Brain microvascular endothelial cell (primary cell): ENCODE measurements around the gene MRPS18A.
"Not testable (repeated sequence)": the region's sequence is repeated elsewhere in the genome, so short reads cannot be mapped to it uniquely, and the experiment has no call there.

Source experiments
- DNase-seq: peaks from one replicate; pipeline ENCODE4 v3.0.0-alpha.2; 2020
- H3K27ac ChIP-seq: fragments of 250-450 bp; sonication (Bioruptor Pico); 2 replicates; pipeline ENCODE4 v1.5.1; 2020; ENCODE audit warnings: mild to moderate bottlenecking, moderate library complexity
- H3K27me3 ChIP-seq: fragments of 250-450 bp; sonication (Bioruptor Pico); replicated peaks from 2 replicates; pipeline ENCODE4 v1.5.1; 2020; ENCODE audit warnings: mild to moderate bottlenecking
- H3K36me3 ChIP-seq: fragments of 250-450 bp; sonication (Bioruptor Pico); replicated peaks from 2 replicates; pipeline ENCODE4 v1.5.1; 2020; ENCODE audit warnings: mild to moderate bottlenecking
- H3K4me3 ChIP-seq: 2 replicates; pipeline ENCODE4 v1.5.1; 2011; ENCODE audit warnings: low read depth, mild to moderate bottlenecking, control low read depth, low read length, moderate library complexity
- in situ Hi-C: cut with HindIII; loops from 2 replicates; pipeline ENCODE4 v1.10.0; 2017; ENCODE audit warnings: low sequenced_read_pairs, low pct_ligation_motif_present
- TF ChIP-seq, protein P1 (sequence below): IDR thresholded peaks from 2 replicates; pipeline ENCODE4 v1.5.1; 2011; ENCODE audit warnings: low read depth, mild to moderate bottlenecking, moderate library complexity, low read length, control low read depth, inconsistent platforms; ENCODE audit errors: missing control alignments

MRPS18A gene

DNA sequence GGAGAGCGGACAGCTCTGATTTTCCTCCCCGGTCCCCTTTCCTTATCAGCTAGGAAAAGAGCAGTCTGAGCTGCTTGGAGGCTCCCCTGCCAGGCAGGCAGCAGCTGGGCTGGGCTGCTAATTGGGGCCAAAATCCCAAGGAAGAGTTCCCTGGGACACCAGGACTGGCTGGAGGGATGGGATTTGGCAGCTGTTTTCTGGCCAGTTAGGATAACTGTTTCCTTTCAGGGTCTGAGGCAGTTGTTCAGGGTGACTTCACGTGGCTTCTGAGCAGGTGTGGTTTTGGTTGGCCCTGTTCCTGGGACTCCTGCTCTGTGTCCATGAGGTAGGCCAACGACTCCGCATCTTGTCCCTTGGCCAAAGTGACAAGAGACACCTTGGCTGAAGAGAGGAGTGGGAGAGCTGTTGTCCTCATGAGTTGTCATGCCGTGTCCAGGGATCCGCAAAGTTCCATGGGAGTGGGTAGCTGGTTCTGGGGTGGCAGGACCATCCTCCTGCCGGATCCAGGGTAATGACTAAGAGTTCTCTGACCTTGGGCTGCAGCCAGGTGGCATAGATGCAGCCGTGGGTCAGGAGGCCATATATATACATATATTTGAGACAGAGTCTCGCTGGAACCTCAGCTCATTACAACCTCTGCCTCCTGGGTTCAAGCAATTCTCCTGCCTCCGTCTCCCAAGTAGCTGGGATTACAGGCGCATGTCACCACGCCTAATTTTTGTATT lies 21.2 kb downstream of the MRPS18A start:
- Histone ChIP-seq H3K4me3 (no peak overlapping the region), H3K36me3 (peaks cover 5% of the 10 kb centered on the region), H3K27ac (no peak overlapping the region), H3K27me3 (no peaks in the 10 kb centered on the region)
- TF ChIP-seq, protein P1, sequence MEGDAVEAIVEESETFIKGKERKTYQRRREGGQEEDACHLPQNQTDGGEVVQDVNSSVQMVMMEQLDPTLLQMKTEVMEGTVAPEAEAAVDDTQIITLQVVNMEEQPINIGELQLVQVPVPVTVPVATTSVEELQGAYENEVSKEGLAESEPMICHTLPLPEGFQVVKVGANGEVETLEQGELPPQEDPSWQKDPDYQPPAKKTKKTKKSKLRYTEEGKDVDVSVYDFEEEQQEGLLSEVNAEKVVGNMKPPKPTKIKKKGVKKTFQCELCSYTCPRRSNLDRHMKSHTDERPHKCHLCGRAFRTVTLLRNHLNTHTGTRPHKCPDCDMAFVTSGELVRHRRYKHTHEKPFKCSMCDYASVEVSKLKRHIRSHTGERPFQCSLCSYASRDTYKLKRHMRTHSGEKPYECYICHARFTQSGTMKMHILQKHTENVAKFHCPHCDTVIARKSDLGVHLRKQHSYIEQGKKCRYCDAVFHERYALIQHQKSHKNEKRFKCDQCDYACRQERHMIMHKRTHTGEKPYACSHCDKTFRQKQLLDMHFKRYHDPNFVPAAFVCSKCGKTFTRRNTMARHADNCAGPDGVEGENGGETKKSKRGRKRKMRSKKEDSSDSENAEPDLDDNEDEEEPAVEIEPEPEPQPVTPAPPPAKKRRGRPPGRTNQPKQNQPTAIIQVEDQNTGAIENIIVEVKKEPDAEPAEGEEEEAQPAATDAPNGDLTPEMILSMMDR: no peak
- no peak for DNase-seq
- in situ Hi-C loops: no loop called here

DNA sequence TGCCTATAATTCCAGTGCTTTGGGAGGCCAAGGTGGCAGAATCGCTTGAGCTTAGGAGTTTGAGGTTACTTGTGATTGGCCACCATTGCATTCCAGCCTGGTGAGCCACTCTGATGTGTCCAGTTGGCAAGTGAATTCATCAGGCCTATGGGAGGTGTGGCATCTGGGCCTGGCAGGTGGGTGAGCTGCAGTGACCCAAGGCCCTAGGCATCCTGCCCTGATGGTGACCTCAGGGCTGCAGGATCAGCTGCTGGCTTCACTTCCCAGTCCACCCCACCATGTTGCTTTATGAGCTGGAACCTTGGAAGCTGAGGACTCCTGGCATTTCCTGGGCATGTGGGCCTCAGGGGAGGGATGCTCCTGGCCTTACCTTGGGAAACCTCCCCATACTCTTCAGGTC lies 22.2 kb downstream of the MRPS18A start:
- TF ChIP-seq, protein P1: no peak
- DNase-seq: no peak
- H3K27me3 ChIP-seq: no peaks in the 10 kb centered on the region
- H3K36me3 ChIP-seq: no peaks in the 10 kb centered on the region
- H3K4me3 ChIP-seq: no peak overlapping the region
- in situ Hi-C loops: no loop called here
- H3K27ac ChIP-seq: no peak overlapping the region

DNA sequence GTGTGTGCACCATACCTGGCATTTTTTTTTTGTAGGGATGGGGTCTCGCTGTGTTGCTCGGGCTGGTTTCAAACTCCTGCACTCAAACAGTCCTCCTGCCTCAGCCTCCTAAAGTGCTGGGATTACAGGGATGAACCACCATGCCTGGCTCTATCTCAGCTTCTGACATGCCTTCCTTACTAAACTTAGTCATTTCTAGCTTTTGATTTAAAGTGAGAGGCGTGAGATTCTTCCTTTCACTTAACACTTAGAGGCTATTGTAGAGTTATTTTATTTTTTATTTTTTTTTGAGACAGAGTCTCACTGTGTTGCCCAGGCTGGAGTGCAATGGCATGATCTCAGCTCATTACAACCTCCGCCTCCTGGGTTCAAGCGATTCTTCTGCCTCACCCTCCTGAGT lies 24.6 kb downstream of the MRPS18A start:
- DNase-seq, H3K4me3 ChIP-seq, in situ Hi-C loops, H3K36me3 ChIP-seq, H3K27ac ChIP-seq, H3K27me3 ChIP-seq: not testable (repeated sequence)

DNA sequence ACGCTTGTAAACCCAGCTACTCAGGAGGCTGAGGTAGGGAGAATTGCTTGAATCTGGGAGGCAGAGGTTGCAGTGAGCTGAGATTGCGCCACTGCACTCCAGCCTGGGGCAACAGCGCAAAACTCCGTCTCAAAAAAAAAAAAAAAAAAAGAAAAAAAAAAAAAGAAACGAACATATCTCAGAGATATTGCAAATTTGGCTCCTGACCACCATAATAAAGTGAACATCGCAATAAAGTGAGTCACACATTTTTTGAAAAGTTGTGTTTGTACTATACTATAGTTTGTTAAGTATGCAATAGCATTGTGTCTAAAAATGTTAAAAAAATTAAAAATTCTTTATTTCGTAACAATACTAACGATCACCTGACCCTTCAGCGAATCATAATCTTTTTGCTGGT lies 29.4 kb downstream of the MRPS18A start:
- H3K36me3 ChIP-seq: no peaks in the 10 kb centered on the region
- DNase-seq: no peak
- H3K4me3 ChIP-seq: no peak overlapping the region
- H3K27me3 ChIP-seq: no peaks in the 10 kb centered on the region
- TF ChIP-seq, protein P1: no peak
- in situ Hi-C loops: no loop called here
- H3K27ac ChIP-seq: no peak overlapping the region

DNA sequence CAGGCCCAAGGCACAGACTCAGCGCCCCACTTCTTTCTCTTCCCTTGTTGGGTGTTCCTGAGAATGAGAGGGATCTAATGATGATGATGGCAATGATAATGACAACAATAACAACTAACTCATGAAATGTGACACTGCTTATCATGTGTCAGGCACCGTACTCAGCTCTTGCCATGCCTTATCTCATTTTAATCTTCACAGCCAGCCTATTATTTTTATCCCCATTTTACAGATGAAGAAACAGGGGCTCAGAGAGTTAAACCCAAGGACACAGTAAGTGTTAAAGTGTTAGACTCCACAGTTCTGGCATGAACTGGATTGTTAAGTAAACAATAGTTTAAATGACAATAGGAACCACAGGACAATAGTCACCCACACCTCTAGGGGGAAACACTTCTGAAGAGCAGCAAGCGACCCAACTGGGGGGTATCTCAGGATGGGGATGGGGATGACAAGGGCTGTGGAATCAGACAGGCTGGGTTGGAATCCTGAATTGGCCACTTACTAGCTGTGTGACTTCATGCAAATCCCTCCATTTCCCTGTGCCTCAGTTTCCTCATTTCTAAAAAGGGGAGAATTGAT lies 30.3 kb downstream of the MRPS18A start:
- Histone ChIP-seq H3K27me3 (no peaks in the 10 kb centered on the region), H3K36me3 (no peaks in the 10 kb centered on the region), H3K4me3 (no peak overlapping the region), H3K27ac (no peak overlapping the region)
- TF ChIP-seq, protein P1: no peak
- no peak for DNase-seq
- in situ Hi-C loops: no loop called here

- H3K27me3 ChIP-seq, DNase-seq, H3K36me3 ChIP-seq, H3K27ac ChIP-seq, in situ Hi-C loops, H3K4me3 ChIP-seq: not testable (repeated sequence)
These were observed 34.8 kb downstream of the MRPS18A start for GRCh38 chr6:43652822-43653221.

DNA sequence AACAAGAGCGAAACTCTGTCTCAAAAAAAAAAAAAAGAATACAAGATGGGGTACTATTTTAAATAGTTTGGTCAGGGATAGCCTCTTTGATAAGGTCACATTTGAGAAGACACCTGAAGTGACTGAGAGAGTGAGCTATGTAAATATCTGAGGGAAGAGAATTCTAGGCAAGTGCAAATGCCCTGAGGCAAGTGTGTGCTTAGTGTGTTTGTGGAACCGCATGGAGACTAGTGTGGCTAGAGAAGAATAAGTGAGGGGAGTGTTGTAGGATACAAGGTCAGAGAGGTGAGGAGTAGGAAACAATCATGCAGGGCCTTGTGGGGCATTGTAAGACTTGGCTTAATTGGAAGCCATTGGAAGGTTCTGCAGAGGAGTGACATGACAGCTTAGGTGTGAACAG lies 39.3 kb downstream of the MRPS18A start:
- no peak for DNase-seq
- in situ Hi-C loops: no loop called here
- Histone ChIP-seq H3K27ac (no peak overlapping the region), H3K36me3 (no peaks in the 10 kb centered on the region), H3K27me3 (no peaks in the 10 kb centered on the region), H3K4me3 (no peak overlapping the region)
- TF ChIP-seq, protein P1: no peak
